CD1c-positive myeloid dendritic cell (primary cell): Measurements from ENCODE around the gene DPT.
"Not testable (repeated sequence)": the region's sequence is repeated elsewhere in the genome, so short reads cannot be mapped to it uniquely, and the experiment has no call there.

ENCODE experiments used
- DNase-seq: peaks from one replicate; pipeline ENCODE4 v3.0.0-alpha.2; 2016; ENCODE audit errors: extremely low spot score

The DPT gene

GRCh38 chr1:168728473-168729404, at the start of gene DPT:
Gene DPT (minus strand): TSS chr1:168729206. CDS start chr1:168729174, 32 bp downstream.
- DNase-seq = no peak

DNA sequence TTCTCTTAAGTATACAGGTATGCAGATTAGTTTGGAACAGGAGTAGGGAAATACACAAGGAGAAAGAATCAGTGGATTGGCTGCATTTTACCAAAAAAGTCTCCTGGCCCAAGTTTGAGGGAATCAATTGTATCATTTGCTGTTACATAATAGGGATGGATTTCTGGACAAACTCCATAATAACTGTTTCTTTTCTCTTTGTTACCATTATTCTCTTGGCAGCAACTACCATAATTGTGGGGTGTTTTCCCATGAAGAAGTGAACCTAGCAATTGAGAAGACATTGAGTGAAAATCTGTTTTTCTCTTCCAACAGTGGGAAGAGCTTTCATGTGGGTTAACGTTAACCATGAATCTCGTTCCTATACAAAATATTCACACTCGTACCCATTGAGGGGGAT, 46.4 kb upstream of the DPT start:
- DNase-seq = no peak

- no peak for DNase-seq
Measured at GRCh38 chr1:168774241-168774640, 45.2 kb upstream of the DPT start.

GRCh38 chr1:168772428-168773060, 43.5 kb upstream of the DPT start:
- no peak for DNase-seq

- no peak for DNase-seq
Measured at GRCh38 chr1:168771104-168771630, 42.2 kb upstream of the DPT start.

DNA sequence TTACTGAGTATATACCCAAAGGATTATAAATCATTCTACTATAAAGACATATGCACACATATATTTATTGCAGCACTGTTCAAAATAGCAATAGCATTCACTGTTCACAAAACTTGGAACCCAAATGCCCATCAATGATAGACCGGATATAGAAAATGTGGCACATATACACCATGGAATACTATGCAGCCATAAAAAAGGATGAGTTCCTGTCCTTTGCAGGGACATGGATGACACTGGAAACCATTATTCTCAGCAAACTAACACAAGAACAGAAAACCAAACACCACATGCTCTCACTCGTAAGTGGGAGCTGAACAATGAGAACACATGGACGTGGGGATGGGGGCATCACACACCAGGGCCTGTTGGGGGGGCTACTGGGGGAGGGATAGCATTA, 40.9 kb upstream of the DPT start:
- not testable (repeated sequence) for DNase-seq

DNA sequence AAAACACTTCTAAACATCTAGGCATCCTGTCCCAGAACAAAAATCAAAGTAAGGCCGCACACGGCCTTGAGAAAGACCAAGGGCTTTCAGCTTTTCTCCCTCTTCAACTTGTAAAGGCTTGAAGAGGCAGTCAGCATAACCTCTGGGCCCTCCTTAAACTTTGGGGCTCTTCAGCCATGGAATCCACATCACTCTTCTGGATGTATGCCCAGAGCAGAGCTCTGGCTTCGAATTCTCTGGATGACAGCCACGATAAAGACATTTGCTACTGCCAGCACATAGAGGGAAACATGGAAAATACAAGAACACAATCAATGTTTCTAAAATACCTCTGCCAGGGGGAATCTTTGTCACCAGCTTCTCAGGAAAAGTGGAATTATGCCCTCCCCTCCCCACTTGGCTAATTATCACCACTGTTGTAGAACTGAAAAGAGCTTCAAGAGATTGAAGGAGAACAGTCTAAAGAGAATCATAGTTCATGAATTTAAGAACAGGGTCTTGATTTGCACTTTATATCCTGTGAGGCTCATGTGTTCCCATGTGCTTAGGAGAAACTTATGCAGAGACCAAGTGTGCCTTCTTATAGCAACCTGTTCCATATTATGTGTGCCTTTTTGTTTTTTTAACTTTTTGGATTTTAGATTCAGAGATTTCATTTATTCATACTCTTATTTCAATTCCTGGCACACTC, 39.0 kb upstream of the DPT start:
- no peak for DNase-seq

DNA sequence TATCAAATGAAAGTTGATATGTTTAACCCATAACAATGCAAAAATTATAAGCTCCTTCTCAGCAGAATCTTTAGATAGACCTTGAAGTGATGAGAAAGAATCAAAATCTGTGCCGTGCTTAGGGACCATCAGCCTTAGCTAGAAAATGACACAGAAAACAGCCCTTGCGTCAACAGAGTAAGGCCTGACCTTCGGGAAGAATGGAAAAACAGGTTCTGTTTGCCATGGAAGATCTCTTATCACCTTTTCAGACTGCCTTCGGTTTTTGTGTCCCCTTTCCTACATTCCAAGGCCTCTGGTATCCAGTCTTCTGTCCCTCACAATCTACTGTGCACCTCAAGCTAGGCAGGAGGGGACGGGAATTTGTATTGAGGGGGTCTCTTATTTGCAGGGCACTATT, 37.6 kb upstream of the DPT start:
- DNase-seq = no peak

DNA sequence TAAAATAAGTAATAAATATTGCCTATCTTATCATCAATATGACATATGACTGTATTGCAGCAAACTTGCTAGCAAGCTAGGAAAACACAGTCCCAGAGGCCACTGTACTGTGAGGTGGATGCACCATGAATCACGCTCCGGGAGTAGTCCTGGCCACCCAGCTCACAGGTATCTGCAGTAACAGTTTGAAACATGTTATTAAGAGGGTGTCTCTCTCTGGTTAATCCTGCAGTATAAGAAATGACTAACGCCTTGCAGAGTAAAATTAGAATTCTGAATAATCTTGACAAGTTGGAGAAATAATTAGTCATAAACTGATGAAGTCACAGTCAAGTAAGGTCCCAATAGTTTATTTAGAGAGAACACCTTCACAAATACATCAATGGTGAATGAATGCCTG, 34.0 kb upstream of the DPT start:
- no peak for DNase-seq

GRCh38 chr1:168762473-168762872, 33.5 kb upstream of the DPT start:
- DNase-seq = no peak

DNA sequence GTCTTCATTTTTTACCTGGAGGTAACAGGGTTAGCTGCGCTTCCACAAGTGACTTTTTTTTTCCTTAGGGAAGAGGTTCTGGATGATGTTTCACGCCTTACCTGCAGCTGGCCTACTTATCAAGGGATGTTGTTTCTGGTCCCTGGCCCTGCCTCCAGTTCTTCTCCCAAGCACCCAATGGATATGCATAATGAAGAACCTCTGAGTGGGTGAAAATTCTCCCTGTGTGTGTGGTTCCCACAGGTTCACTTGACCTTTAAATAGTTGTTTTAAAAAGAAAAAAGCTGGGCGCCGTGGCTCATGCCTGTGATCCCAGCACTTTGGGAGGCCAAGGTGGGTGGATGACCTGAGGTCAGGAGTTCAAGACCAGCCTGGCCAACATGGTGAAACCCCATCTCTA, 31.8 kb upstream of the DPT start:
- no peak for DNase-seq

DNA sequence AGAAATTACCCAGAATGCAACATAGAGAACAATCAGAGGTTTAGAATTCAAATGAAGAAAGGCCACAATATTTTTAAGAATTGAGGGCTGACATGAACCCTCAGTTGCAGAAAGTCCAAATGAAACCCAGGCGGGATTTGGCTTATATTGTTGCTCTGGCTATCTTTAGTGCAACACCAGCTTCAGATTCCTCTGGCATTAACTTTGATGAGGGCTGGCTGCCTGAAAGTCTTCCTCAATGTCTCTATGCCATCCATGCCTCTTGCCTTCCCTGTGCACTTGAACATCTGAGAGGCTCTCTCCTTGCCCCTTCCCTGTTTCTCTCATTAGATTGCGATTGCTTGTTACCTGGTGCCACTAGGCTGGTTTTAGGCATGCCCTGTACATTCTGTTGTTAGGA, 31.2 kb upstream of the DPT start:
- no peak for DNase-seq

- DNase-seq = no peak
Measured at GRCh38 chr1:168759077-168759476, 30.1 kb upstream of the DPT start.

DNA sequence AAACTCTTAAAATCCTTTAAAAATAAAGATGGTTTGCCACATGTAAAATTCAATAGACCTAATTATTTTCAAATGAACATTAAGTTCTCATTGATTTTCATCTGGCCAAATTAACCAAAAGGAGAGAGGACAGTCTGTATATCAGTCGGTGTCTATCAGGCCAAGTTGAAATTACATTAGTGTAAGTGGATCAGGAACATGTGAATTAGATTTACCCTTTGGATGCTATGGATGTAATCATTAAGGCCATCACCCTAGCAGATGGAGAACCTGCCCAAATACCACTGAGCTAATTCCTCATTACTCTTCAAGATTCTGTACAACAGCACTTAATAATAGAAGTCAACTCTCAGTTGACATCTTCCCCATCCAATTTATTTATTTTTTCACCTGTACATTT, 29.5 kb upstream of the DPT start:
- DNase-seq = no peak

DNA sequence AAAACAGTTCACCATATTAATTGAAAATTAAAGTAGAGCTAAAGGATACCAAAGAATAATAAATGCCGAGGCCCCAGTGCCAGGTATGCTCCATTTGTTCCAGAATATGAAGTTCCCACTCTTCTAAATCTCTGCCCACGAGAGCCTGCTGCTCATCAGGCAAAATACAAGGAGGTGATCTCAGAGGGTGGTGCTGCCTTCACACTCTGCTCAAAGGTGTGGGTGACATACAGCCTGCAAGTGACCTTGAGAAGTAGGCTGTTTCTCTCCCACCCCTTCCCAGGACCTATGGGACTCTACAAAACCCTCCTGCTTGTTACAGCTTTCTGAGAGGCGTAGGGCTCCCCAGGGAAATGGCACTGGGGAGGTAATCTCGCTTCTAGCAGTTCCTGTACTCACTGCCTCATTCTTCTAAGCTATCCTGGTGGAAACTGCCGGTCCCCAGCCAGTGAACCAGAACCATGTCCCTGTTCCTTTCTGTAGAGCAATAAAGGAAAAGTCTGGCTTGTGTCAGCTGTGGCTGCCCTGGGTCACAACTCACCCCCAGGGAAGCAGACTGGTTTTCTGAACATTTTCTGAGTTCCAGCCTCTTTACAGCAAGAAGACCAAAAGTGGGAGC, 26.9 kb upstream of the DPT start:
- DNase-seq = no peak

- DNase-seq = no peak
Measured at GRCh38 chr1:168752171-168752832, 23.3 kb upstream of the DPT start.

DNA sequence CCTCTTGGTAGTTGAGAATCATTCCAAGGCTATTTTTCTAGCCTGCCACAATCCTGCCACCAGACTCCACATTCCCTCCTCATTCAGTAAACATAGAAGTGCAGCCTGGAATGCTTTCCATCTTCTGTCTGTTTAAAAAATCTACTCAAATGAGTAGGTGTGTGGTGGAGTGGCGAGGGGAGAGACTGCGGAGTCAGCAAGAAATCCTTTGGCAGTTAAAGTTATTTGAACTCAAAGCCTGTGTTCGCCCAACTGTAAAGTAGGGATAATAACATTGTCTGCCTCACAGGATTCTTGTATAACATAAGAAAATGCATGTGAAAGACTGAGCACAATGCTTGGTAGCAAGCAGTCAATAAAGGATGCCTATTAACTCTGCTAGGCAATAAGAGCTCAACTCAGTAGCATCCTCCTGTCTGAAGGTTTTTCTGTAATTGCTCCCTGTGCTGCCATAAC, 22.2 kb upstream of the DPT start:
- DNase-seq = no peak

- DNase-seq = no peak
Measured at GRCh38 chr1:168742994-168743650, 14.1 kb upstream of the DPT start.

DNA sequence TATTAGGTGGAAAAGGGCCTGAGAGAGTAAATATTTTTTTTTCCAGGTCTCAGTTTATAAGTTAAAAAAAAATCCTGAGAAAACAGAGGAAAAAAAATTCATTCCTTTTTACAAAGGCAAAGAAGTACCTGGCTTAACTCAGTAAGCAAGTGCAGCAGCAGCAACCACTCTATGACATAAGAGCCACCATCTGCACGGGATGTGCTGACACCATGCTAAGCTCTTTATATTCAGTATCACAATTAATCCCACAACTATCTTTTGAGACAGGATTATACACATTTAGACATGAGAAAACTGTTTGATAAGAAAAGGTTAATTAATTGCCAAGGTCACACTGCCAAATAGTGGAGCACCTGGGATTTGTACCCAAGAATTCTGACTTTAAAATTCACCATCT, 13.4 kb upstream of the DPT start:
- DNase-seq = no peak

- no peak for DNase-seq
Measured at GRCh38 chr1:168739908-168740307, 10.9 kb upstream of the DPT start.

DNA sequence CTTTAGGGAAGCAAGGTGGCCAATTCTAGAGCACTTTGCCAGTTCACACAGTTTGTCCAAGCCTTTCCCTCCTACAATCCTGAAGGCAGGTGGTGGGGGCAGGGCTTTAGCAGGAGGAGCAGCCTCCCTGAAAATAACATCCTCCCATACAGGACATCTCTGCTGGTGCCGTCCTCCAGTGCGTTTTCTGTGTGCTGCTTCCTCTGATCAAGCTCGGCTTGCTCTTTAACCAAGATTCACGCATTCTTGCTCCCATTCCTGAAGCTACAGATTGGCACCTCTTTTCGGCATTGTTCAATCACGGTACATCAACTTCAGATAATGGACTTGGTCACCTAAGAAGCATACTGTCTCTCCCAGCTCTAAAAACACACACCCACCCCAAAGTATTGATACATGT, 7.5 kb upstream of the DPT start:
- DNase-seq = no peak
